T-helper 2 cell treated with Interferon-gamma antibody and Interleukin-4, amounts not matched to agents 100 ng/mL and 5 ng/mL, for 36 hours (primary cell): ENCODE measurements around the gene HTRA2. TPM values are rescaled to one million over a fixed set of nuclear protein-coding genes. Genes with fewer than 3 reads are reported as not detected.

Experiments used
- intact Hi-C: fragments of 100-400 bp; cut with micrococcal nuclease; formaldehyde crosslinking; loops from one replicate; pipeline ENCODE4 v1.15.1; 2023
- total RNA-seq: library from RNA; stranded (reverse); gene quantifications from 2 replicates; pipeline ENCODE4 v1.2.3, GENCODE V29; 2022

HTRA2 gene
- total RNA-seq, 1 donor from 2014 or later, result 48.1 TPM

- intact Hi-C loops, result loop anchor here (1.0 to 10.0 kb wide), 6 partner anchors 7 to 335 kb away; partner anchors contain the start of genes CCDC142, HK2, PCGF1 and SEMA4F
Observed at GRCh38 chr2:74499940-74500577, 29.7 kb upstream of the HTRA2 start.

GRCh38 chr2:74500578-74500946, 29.2 kb upstream of the HTRA2 start:
- intact Hi-C loops, result loop anchor here (10.0 kb wide), 2 partner anchors 154 to 334 kb away; partner anchors contain the start of genes HK2 and SEMA4F

GRCh38 chr2:74501335-74502071, 28.2 kb upstream of the HTRA2 start:
- intact Hi-C loops, result loop anchor here (10.0 kb wide), 2 partner anchors 153 to 333 kb away; partner anchors contain the start of genes HK2 and SEMA4F

GRCh38 chr2:74502147-74502719, 27.5 kb upstream of the HTRA2 start:
- intact Hi-C loops, result loop anchor here (10.0 kb wide), 2 partner anchors 153 to 333 kb away; partner anchors contain the start of genes HK2 and SEMA4F

GRCh38 chr2:74502720-74503505, 26.8 kb upstream of the HTRA2 start:
- intact Hi-C loops, result loop anchor here (10.0 kb wide), 2 partner anchors 152 to 332 kb away; partner anchors contain the start of genes HK2 and SEMA4F

- intact Hi-C loops, result loop anchor here (10.0 kb wide), 2 partner anchors 151 to 331 kb away; partner anchors contain the start of genes HK2 and SEMA4F
Observed at GRCh38 chr2:74503506-74504475, 25.9 kb upstream of the HTRA2 start.

- intact Hi-C loops, result loop anchor here (10.0 kb wide), 2 partner anchors 150 to 330 kb away; partner anchors contain the start of genes HK2 and SEMA4F
Observed at GRCh38 chr2:74504591-74504990, 25.1 kb upstream of the HTRA2 start.

- intact Hi-C loops, result loop anchor here (2.0 to 10.0 kb wide), 3 partner anchors 49 to 329 kb away; partner anchors contain the start of genes DOK1, HK2 and SEMA4F
Observed at GRCh38 chr2:74505448-74506246, 24.1 kb upstream of the HTRA2 start.

GRCh38 chr2:74507145-74507925, 22.4 kb upstream of the HTRA2 start, which contains the start of gene PCGF1:
PCGF1 (minus strand) TSS chr2:74507695; CDS start chr2:74507668, 27 bp downstream.
- intact Hi-C loops, result loop anchor here (1.0 to 10.0 kb wide), 7 partner anchors 8 to 327 kb away; partner anchors contain the start of genes AUP1, DOK1, HK2 and HTRA2

- intact Hi-C loops, result loop anchor here (1.0 to 10.0 kb wide), 7 partner anchors 9 to 327 kb away; partner anchors contain the start of genes AUP1, DOK1, HK2 and HTRA2
Observed at GRCh38 chr2:74507926-74508520, 21.7 kb upstream of the HTRA2 start.

- intact Hi-C loops, result no loop called here
Observed at GRCh38 chr2:74510272-74510671, 19.5 kb upstream of the HTRA2 start.

GRCh38 chr2:74511104-74511989, 18.4 kb upstream of the HTRA2 start:
- intact Hi-C loops, result no loop called here

GRCh38 chr2:74512744-74513604, 16.8 kb upstream of the HTRA2 start:
- intact Hi-C loops, result no loop called here

- intact Hi-C loops, result loop anchor here (1.0 to 2.0 kb wide), 2 partner anchors 15 to 16 kb away; partner anchors contain the start of genes AUP1, HTRA2 and LBX2
Observed at GRCh38 chr2:74513605-74514367, 15.9 kb upstream of the HTRA2 start.
